Hippocampal formation (tissue), 2 donors: ENCODE data around the gene TBX5.
A peak's percentile ranks its signal among the peaks of the same experiment; 100 is the strongest.
"Not testable (repeated sequence)": the region's sequence is repeated elsewhere in the genome, so short reads cannot be mapped to it uniquely, and the experiment has no call there.

Experiments
- DNase-seq, 2 donors: peaks; one replicate each; lab custom pipeline; 2025; lab: John Stamatoyannopoulos, UW

The TBX5 gene

DNA sequence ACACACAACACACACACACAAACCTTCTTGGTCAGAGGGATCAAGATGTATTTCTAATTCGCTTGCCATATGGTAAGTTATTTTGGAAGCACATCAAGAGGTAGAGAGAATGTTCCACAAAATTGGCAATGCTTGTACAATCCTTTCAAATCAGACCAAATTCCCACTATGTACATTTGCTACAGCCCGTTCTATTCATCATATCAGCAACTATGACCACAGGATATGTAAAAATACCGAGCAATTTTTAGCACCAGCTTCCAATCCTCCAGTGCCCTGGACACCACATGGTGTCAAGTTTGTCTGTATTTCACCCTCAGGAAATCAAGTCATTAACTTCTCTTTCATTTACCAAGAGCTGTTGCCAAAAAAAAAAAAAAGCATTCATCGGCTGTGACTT, 21.2 kb downstream of the TBX5 start:
- DNase-seq = no peak

DNA sequence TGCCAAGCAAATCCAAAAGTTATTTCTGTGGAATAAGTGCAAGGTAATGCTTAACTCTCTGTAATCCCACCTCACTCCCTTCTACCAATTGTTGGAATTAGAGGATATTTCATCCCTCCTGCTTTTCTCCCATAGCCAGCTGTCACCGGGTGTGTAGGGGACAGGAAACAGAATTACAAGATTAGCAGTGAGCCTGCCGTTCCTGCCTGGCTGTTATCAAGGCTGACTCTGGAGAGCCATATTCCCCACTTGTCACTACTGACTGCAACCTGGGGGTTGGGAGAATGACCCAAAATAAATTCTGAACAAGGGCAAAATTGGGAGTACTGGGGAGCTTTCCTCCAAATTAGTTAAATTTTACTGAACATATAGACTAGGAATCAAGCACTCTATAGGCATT, 24.8 kb downstream of the TBX5 start:
- no peak for DNase-seq

DNA sequence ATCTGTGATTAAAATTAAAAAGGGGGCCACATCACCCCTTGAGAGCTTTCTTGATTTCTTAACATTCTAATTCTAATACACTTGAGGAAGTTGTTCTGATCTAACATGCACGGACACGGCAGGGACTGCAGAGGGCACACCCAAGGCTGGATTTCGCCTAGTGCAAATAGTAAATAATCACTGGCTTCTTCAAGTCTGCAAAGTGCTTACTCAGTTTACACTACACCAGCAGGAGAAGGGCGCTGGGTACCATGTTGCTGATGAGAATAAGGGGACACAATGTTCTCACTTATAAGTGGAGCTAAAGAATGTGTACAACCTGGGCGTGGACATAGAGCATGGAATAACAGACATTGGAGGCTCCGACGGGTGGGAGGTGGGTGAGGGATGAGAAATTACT, 34.2 kb downstream of the TBX5 start:
- no peak for DNase-seq

DNA sequence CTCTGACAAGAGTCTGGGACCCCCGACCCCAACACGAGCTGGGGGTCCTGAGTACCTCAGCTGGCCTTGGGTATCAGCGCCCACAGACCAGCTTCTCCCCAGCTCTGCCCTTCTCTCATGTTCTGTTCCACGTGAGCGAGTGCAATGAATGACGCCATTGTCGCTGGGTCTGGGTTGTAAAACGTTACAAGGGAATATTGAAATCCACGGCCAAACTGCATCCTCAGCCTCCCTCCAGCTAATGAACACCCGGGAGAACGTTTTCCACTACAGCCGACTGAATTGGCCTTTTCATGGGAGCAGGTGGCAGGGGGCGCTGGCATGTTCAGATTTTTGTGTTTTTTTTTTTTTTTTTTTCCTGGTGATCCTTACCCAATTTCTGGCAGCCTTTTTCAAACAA, 34.7 kb downstream of the TBX5 start:
- DNase-seq = peak; percentile 66 to 80

DNA sequence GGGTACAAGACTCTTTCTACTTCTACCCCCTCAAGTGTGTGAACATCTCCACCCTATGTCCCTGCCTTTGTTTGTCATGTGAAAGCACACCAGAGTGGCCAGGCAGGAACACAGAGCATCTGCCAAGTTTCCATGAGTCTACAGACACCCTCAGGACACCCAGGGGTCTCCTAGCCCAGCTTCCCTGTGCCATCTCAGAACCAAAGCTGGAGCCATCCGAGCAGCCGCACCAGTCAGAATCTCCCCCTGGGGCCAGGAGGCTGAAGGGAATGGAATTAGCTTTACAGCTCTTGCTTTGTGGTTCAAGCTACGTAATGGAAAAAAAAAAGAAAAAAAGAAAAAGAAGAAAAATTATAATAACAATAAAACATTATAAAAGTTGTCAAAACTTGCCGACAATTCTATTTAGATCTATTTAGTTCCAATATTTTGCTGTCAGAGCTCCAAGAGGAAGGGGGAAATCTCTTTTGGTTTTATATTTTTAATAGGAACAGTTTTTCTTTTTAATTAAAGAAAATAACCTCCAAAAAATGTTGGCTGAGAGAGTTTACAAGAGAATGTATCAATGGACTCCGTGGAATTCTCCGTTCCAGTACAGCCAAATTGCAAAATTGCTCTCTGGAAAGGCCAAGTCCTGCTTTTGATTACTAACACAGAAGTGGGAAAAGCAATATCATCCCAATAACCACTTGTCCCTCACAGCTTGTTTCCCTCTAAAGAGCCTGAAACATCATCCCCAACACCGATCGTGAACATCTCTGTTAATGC, 37.1 kb downstream of the TBX5 start:
- no peak for DNase-seq

DNA sequence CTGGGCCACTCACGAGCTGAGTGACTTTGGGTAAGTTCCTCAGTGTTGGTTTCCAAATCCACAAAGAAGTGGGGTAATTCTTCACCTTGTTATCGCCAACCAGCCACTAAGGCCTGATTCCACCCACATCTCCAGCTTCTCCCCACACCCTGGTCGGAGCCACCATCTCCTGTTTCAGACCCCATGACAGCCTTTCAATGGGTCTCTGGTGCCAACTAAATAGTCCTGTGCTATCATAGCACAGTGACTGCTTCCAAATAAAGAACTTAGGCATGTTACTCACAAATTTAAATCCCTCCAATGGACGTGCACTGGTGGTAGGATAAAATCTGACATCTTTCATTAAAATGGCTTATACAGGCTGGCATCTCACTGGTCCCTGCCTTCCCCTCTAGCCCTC, 44.0 kb downstream of the TBX5 start:
- no peak for DNase-seq

DNA sequence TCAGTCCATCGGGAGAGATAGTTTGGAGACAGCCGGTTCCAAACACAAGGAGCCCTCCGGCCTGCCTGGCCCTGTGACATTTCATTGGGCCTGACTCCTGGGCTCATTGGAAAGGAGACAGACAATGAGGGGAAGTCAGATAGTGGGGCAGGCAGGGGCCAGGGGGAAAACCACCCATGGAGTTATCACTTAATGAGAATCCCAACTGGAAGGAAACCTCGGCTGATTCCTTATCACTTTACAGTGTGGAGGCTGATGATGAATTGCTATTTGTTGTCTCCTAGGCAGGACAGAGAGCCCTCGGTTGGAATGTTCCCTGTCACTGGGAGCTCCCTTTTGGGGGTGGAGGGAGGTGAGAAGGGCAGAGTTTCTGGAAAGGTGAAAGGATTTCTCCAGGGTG, 44.4 kb downstream of the TBX5 start:
- DNase-seq = no peak

DNA sequence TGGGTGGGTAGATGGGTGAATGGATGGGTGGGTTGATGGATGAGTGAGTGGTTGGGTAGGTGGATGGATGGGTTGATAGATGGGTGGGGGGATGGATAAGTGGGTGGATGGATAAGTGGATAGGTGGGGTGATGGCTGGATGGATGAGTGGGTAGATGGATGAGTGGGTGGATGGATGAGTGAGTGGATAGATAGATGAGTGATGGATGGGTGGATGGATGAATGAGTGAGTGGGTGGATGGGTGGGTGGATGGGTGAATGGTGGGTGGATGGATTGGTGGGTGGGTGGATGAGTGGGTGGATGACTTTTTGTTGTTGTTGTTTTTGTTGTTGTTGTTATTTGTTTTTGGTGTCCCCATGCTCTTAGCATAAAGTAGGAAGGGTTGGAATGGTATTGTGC, 45.5 kb downstream of the TBX5 start:
- DNase-seq = no peak

DNA sequence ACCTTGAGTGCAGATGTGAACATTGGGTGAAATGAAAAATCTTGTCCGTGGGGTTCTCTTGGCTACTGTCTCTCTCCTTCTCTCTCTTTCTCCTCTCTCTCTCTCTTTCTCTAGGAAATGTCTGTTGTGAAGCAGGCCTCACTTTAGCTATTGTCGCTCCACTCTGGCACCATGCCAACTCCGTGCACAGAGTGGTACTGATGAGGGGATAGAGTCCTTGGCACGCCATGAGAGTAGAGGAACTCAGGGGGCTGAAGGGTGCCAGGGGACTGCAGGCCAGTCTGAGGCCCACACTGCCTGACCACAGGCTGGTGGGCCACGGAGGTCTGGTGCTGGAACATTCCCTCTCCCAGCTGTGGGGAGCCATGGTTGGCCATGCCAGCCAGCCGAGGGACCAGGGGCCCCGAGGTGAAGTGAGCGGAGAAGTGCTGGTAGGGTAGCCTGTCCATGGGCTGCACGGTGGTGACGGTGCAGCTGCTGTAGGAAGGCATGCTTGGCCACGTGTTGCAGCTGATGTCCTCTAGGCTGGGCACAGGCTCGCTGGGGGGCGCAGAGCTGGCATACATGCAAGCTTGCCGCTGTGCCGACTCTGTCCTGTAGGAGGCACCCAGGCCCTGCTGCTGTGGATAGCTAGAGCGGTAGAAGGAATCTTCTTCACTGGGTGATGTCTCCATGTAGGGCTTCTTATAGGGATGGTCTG, 50.4 kb downstream of the TBX5 start:
- DNase-seq = no peak

DNA sequence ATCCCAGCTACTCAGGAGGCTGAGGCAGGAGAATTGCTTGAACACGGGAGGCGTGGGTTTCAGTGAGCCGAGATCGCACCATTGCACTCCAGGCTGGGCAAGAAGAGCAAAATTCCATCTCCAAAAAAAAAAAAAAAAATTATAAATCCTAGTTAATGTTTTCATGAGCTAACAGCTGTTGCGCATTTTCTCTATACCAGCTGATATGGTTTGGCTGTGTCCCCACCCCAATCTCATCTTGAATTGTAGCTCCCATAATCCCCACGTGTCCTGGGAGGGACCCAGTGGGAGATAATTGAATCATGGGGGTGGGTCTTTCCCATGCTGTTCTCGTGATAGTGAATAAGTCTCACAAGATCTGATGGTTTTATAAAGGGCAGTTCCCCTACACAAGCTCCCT, 56.7 kb downstream of the TBX5 start:
- DNase-seq = not testable (repeated sequence)

DNA sequence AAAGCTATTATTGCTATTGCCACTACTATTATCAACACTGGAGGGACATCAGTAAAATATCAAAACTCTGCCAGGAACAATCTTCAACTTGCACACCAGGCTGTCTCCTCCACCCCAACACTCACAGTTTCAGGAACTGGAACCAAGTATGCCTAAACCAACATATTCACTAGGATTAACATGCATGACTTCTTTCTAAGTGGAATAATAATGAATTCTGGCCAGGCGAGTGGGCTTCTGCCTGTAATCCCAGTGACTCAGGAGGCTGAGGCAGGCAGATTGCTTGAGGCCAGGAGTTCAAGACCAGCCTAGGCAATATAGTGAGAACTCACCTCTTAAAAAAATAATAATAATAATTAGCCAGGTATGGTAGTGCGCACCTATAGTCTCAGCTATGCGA, 58.1 kb downstream of the TBX5 start:
- DNase-seq = no peak

DNA sequence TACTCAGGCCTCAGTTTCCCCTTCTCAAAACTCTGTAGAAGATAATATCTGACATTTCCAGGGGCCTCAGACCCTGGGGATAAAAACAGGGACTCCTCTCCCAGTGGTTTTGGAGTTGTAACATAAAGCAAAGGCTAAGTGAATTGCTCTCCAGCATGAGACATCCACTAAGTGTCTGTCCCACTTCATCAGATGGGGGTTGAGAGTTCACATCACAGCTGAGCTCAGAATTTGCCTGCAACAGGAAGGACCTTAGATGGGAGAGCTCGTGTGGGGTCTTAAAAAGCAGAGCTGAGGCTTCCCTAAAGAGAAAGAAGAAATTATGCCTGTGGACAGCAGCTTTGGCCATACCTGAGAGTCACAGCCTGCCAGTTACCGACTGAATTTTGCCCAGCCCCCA, 61.1 kb downstream of the TBX5 start:
- no peak for DNase-seq

DNA sequence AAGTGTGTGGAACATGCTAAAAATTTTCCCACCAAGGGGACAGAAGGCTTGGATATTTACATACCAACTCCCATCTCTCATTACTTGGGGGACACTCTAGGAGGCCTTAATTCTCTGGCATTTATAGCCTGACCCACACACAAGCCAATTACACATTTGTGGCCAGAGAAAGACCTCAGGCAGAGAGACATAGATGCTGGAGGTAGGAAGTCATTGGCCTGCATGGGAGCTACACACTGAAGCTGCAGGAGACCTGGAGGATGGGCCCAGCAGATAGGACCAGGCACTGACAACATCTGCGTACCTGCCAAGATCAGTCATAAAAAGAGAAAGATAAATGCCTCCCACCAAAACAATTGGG, 61.7 kb downstream of the TBX5 start:
- no peak for DNase-seq

DNA sequence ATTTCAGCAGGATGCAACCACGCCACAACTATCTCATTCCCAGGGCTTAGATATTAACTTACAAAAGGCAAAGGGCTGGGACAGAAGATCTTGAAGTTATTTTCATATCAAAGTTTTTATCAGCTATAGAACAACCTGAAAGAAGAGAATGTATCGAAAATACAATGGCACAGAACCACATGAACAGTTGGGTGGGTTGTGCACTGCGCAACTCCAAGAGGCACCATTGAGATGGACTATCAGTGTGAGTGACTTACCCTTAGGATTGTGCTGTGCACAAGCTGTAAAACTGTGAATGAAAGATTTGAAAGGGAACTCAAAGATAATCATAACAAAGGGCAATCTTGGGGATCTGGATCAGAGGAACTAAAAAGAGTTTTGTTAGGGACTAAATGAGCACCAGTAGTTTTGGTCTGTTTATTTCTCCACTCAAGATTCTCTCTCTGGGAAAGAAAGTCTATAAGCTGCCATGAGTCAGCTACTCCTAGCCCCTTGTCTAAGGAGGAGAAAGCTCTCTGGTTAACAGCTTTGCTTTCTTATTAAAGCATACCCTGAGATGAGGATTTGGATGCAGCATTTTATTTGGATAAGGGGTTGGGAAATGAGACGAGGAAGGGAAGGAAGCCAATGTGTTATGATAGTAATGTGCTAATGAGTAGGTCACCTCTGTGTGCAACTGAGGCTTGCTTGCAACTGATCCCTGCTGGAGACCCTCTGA, 62.2 kb downstream of the TBX5 start:
- no peak for DNase-seq

DNA sequence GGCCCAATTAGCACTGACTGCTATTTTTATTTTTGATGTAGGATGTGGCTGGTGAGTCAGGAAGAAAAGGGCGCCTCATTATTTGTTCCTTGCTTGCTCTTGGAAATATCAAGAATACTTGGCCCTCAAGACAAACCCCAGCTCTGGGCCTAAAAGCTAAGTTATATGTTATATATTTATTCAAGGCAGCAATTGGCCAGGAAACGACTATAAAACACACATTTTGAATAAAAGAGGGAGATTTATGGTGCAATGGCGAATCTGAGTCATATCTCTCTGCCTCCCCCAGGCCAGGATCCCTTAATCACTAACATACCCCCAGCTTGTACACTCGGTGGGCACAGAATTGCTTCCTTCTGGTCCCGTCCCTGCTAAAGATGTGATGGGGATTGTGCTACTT, 63.3 kb downstream of the TBX5 start:
- no peak for DNase-seq

DNA sequence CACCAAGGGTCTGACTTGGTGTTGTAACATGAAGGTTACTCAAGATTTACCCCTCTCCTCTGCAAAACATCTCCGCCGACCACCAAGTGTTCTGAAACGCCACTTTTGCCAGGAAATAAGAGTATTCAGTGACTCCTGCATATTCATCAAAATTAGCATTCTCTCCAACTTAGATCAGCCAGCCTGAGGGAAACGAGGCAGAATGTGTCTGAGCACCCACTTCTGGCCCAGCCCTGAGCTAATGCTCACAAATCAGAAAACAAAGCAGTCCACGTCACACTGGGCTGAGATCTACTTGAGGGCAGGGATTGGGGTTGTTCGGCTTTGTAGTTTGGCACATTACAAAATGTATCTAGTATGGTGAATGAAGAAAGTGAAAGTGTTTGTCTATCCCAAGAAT, 64.3 kb downstream of the TBX5 start:
- no peak for DNase-seq

DNA sequence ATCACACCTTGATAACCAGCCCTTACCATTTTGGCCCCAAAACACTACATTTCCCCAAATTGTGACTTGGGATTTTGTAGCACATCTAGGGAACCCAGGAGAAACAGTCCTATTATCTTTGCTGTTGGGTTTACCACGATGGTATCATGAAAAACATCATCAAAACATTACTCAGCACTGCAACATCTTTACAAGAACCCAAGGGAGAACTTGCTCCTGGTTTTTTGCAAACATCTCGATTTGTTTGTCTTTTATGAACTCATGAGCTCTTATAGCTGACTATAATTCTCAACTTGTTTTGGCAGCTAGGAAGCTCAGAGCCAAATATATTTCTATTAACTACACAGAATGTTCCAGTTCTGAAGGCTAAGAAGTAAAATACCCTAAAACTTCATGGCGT, 65.7 kb downstream of the TBX5 start:
- no peak for DNase-seq

DNA sequence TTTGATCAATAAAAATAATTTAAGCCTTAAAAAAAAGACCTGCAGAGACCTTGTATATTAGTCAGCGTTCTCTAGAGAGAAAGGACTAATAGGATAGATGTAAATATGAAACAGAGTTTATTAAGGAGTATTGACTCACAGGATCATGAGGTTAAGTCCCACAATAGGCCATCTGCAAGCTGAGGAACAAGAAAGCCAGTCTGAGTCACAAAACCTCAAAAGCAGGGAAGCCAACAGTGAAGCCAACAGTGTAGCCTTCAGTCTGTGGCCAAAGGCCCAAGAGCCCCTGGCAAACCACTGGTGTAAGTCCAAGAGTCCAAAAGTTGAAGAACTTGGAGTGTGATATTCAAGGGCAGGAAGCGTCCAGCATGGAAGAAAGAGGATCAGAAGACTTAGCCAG, 66.3 kb downstream of the TBX5 start:
- no peak for DNase-seq

DNA sequence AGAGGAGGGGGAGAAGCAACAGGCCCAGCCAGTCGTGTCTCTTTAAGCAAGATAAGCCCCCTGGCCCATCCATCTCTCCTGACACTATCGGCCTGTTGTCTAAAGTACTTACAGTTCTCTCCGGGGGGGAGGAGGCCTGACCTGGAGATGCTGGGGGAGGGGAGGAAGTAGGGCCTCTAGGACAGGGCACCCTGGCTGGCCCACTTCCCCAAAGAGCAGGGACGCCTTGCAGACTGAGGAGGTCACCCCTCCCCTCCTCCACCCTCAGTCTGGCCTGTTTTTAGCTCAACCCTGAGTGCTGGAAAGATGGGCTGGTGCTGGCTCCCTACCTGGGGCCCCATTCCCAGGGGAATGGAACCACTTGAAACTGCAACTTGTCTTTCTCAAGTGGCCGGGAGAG, 70.3 kb downstream of the TBX5 start:
- no peak for DNase-seq

DNA sequence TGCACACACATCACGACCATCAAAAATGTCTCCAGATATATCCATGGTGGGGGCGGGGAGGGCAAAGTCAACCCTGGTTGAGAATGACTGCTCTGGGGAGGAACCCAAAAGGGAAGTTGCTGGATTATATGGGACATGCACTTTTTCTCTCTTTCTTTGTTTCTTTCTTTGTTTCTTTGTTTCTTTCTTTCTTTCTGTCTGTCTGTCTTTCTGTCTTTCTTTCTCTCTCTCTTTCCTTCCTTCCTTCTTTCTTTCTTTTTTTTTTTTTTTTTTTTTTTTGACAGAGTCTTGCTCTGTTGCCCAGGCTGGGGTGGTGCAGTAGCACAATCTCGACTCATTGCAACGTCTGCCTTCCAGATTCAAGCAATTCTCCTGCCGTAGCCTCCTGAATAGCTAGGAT, 71.5 kb downstream of the TBX5 start:
- no peak for DNase-seq

DNA sequence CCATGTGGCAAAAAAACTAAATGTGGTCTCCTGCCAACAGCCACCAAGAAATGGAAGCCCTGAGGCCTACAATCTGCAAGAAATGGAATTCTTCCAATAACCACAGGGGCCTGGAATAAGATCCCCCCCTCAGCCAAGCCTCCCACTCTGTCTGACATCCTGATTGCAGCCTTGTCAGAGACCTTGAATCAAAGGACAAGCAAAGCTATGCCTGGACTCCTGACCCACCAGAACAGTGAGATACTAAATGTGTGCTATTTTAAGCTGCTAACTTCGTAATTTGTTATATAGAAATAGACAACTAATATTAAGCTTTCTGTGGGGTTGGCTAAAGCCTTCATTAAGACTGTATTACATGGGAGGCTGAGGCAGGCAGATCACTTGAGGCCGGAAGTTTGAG, 77.7 kb downstream of the TBX5 start:
- DNase-seq = no peak

DNA sequence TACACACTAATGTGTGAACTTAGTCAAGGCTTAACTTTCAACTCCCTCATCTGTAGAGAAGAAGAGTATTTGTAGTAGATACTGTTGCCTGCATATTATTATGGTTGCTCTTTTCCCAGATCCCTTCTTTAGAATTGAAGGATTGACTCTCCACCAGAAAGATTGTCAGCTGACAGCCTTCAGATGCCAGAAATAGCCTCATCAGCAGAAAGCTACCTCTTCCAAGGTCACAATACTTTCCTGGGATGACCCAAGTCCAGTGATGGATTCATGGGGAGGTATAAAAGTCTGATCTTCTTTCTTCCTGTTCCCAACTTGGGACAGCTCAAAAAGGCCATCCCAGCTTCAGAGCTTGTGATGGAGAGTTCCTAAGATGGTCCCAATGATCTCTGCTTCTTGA, 78.2 kb downstream of the TBX5 start:
- no peak for DNase-seq

DNA sequence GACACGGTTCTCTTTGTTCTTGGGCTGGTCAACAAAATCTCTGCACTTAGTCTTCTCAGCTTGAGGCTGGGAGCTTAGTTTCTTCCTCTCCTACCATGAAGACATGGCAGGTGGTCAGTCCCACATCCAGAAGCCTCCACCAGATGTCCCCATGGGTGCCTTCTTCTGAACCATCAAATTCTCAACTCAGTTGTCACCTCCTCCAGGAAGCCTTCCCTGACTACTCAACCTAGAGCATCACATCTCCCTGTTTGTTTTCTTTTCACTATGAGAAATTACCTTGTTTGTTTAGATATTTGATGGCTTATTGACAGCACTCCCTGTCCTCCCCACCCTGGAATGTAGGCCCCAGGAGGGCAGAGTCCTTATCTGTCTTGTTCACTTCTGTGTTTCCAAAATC, 84.4 kb downstream of the TBX5 start:
- no peak for DNase-seq
